HG02973 (cell line): Measurements from ENCODE around the gene RAB40AL.

Source experiments
- ATAC-seq: cut with Tn5 transposase; IDR thresholded peaks from one replicate; pipeline ENCODE4 v1.9.1; 2021; ENCODE audit warnings: moderate library complexity; ENCODE audit not compliant: unreplicated experiment

The RAB40AL gene

GRCh38 chrX:102979536-102979935, 42.5 kb downstream of the RAB40AL start:
- ATAC-seq, result no peak

- no peak for ATAC-seq
These were observed 46.1 kb downstream of the RAB40AL start for GRCh38 chrX:102983205-102983604.

GRCh38 chrX:102985192-102985591, 48.1 kb downstream of the RAB40AL start:
- ATAC-seq, result no peak
